Ovary (tissue), 9 donors: ENCODE data around the gene MFSD6L. TPM values are rescaled to one million over a fixed set of nuclear protein-coding genes. Genes with fewer than 3 reads are reported as not detected.

Source experiments
- DNase-seq, 5 donors: peaks; one replicate each; pipeline ENCODE4 v3.0.0-alpha.2; 2019 to 2020
- H3K27ac ChIP-seq, 2 donors: fragments of 200-600 bp; one replicate each; pipeline versions ENCODE4 v1.5.1 to v1.8.0; 2019 to 2022
- H3K27me3 ChIP-seq: fragments of 200-600 bp; one replicate; pipeline ENCODE4 v1.8.0; 2022
- H3K36me3 ChIP-seq: fragments of 200-600 bp; sonication (generic); one replicate; pipeline ENCODE4 v1.5.1; 2019
- H3K4me1 ChIP-seq: one replicate; pipeline ENCODE4 v1.8.1; 2013; ENCODE audit warnings: mild to moderate bottlenecking, moderate library complexity; ENCODE audit not compliant: insufficient read depth
- H3K4me3 ChIP-seq: fragments of 200-600 bp; sonication (generic); one replicate; pipeline ENCODE4 v1.5.1; 2017
- H3K9me3 ChIP-seq, 2 donors: fragments of 200-600 bp in 1 of 2; sonication (generic) in 1 of 2; one replicate each; pipeline versions ENCODE4 v1.5.1 to v1.8.1; 2013 to 2019; ENCODE audit warnings: mild to moderate bottlenecking in 1 of 2, moderate library complexity in 1 of 2
- CTCF ChIP-seq, 3 donors: fragments of 450-650 bp in 2 of 3; fragments of 200-600 bp in 1 of 3; IDR thresholded peaks; one replicate each; pipeline versions ENCODE4 v1.5.1 to v1.8.0; 2016 to 2022; ENCODE audit warnings: antibody characterized with exemption in 3 of 3, mild to moderate bottlenecking in 1 of 3
- EP300 ChIP-seq: sonication (generic); formaldehyde crosslinking; IDR thresholded peaks from one replicate; pipeline ENCODE4 v1.6.1; 2017; ENCODE audit warnings: antibody characterized with exemption
- POLR2A ChIP-seq: fragments of 450-650 bp; IDR thresholded peaks from one replicate; pipeline ENCODE4 v1.6.1; 2017; ENCODE audit warnings: antibody characterized with exemption, mild to moderate bottlenecking, moderate library complexity
- WGBS, 3 donors: extraction: QIAGEN DNeasy Blood & Tissue Kit in 1 of 3; methylation state at CpG; one replicate each; pipeline versions ENCODE4 v1.1.5 to v1.1.7; 2013 to 2017; 5-methylcytosine and 5-hydroxymethylcytosine counted together
- intact Hi-C, 4 donors: fragments of 100-400 bp; cut with DNase I; formaldehyde crosslinking; loops; one replicate each; pipeline versions ENCODE4 v1.11.0 to v1.15.1; 2022 to 2023
- polyA plus RNA-seq, 2 donors: library from polyadenylated mRNA; stranded (reverse); fragments of 200-250 nt in 1 of 2; fragments of 350-450 nt in 1 of 2; fragmentation: Illumina TruSeq in 1 of 2; extraction: RNeasy Lipid Tissue Mini Kit (QIAGEN cat#74804) in 1 of 2; gene quantifications; one replicate each; pipeline ENCODE4 v1.2.3, GENCODE V29; 2013 to 2014
- total RNA-seq, 7 donors: library from RNA; depleted of rRNA in 2 of 7; stranded (reverse); fragments of >200 nt in 2 of 7; fragmentation: NEBNext Ultra II Directional in 3 of 7; extraction: Animal tissue kit (Norgen Biotek cat#: 25700) in 3 of 7; gene quantifications; one replicate each; pipeline versions ENCODE4 v1.1.0 to v1.2.4, GENCODE V29; 2016 to 2023
- donor health status: DM: no; HTN: no; CAD: no; lungs with moderate emphysema.
- donor health status: DM: no; HTN: no; CAD: no.
- donor health status: Bipolar disorder and iron deficiency.
- donor health status: DM: yes; HTN: yes; CAD: no.
- donor health status: DM: no; HTN: no; CAD: no.
- donor health status: DM: yes; HTN: yes; CAD: no.

MFSD6L gene
- total and polyA plus RNA-seq, 9 donors = 0.13 to 2.2 (median 0.48) TPM; not detected in 4

- no peak overlapping the region for H3K27ac ChIP-seq
- no peaks in the 10 kb centered on the region for H3K27me3 ChIP-seq
- H3K4me3 ChIP-seq = no peak overlapping the region
- no peaks in the 10 kb centered on the region for H3K4me1 ChIP-seq
- no peaks in the 10 kb centered on the region for H3K9me3 ChIP-seq
- TF ChIP-seq CTCF (IDR thresholded peaks at IDR 0.05) (no peak), POLR2A (no peak), EP300 (no peak)
- intact Hi-C loops = no loop called here
- no peak for DNase-seq
- no peaks in the 10 kb centered on the region for H3K36me3 ChIP-seq
Observed at GRCh38 chr17:8776248-8776647, 22.9 kb downstream of the MFSD6L start.

GRCh38 chr17:8766731-8767130, 32.4 kb downstream of the MFSD6L start:
- Histone ChIP-seq H3K36me3 (no peaks in the 10 kb centered on the region), H3K27ac (no peak overlapping the region), H3K9me3 (no peaks in the 10 kb centered on the region), H3K27me3 (no peaks in the 10 kb centered on the region), H3K4me1 (no peaks in the 10 kb centered on the region), H3K4me3 (no peak overlapping the region)
- no peak for DNase-seq
- WGBS, 3 donors = 57 to 67% (median 66%) methylated on average over 2 of the region's 2 CpGs
- intact Hi-C loops = no loop called here
- TF ChIP-seq CTCF (IDR thresholded peaks at IDR 0.05) (no peak), POLR2A (no peak), EP300 (no peak)

GRCh38 chr17:8762012-8762411, 37.2 kb downstream of the MFSD6L start:
- no peak for TF ChIP-seq POLR2A
- TF ChIP-seq EP300 = no peak
- no peak for TF ChIP-seq CTCF (IDR thresholded peaks at IDR 0.05)
- Histone ChIP-seq H3K27me3 (no peaks in the 10 kb centered on the region), H3K36me3 (no peaks in the 10 kb centered on the region), H3K27ac (no peak overlapping the region), H3K9me3 (no peaks in the 10 kb centered on the region), H3K4me1 (no peaks in the 10 kb centered on the region), H3K4me3 (no peak overlapping the region)
- WGBS, 3 donors = 81 to 88% (median 84%) methylated on average over 8 of the region's 8 CpGs
- intact Hi-C loops = no loop called here
- no peak for DNase-seq

- intact Hi-C loops = no loop called here
- no peak for DNase-seq
- no peak for TF ChIP-seq CTCF (IDR thresholded peaks at IDR 0.05)
- no peak for TF ChIP-seq EP300
- TF ChIP-seq POLR2A = no peak
Observed at GRCh38 chr17:8758137-8758596, 41.0 kb downstream of the MFSD6L start, which contains the start of gene SPDYE4. SPDYE4 (minus strand) TSS chr17:8758546; CDS start chr17:8758382, 164 bp downstream.

GRCh38 chr17:8757189-8757588, 42.0 kb downstream of the MFSD6L start:
- intact Hi-C loops = no loop called here
- Histone ChIP-seq H3K4me3 (no peak overlapping the region), H3K36me3 (no peaks in the 10 kb centered on the region), H3K27ac (no peak overlapping the region), H3K4me1 (no peaks in the 10 kb centered on the region), H3K9me3 (no peaks in the 10 kb centered on the region), H3K27me3 (no peaks in the 10 kb centered on the region)
- TF ChIP-seq POLR2A (no peak), CTCF (IDR thresholded peaks at IDR 0.05) (no peak), EP300 (no peak)
- no peak for DNase-seq
- WGBS, 3 donors = 72 to 80% (median 78%) methylated on average over 13 of the region's 13 CpGs

More at GRCh38 chr17:8758137-8758596, 41.0 kb downstream of the MFSD6L start, which contains the start of gene SPDYE4:
- H3K36me3 ChIP-seq = no peaks in the 10 kb centered on the region
- WGBS, 3 donors = 89 to 92% (median 92%) methylated on average over 15 of the region's 15 CpGs
- no peaks in the 10 kb centered on the region for H3K9me3 ChIP-seq
- no peak within 1 kb of the TSS for H3K27ac ChIP-seq
- no peaks in the 10 kb centered on the region for H3K4me1 ChIP-seq
- H3K4me3 ChIP-seq = no peak within 1 kb of the TSS
- H3K27me3 ChIP-seq = no peaks in the 10 kb centered on the region
